Skeletal muscle satellite cell (primary cell): ENCODE data around the gene PANX2.

Experiments used
- H3K27me3 ChIP-seq: 2 replicates; pipeline ENCODE4 v1.7.0; 2013; ENCODE audit warnings: low read length; ENCODE audit not compliant: control insufficient read depth, insufficient read depth
- H3K36me3 ChIP-seq: 2 replicates; pipeline ENCODE4 v1.7.0; 2013; ENCODE audit warnings: mild to moderate bottlenecking, control low read depth, low read length; ENCODE audit not compliant: insufficient read depth
- H3K4me1 ChIP-seq: 2 replicates; pipeline ENCODE4 v1.7.0; 2013; ENCODE audit warnings: low read length; ENCODE audit not compliant: control insufficient read depth, insufficient read depth
- H3K4me2 ChIP-seq: 2 replicates; pipeline ENCODE4 v1.7.0; 2013; ENCODE audit warnings: mild to moderate bottlenecking, low read length
- H3K4me3 ChIP-seq: 2 replicates; pipeline ENCODE4 v1.7.0; 2013; ENCODE audit warnings: low read length
- H3K9ac ChIP-seq: 2 replicates; pipeline ENCODE4 v1.7.0; 2013; ENCODE audit warnings: mild to moderate bottlenecking, low read depth, low read length, moderate library complexity
- H3K9me3 ChIP-seq: replicated peaks from 2 replicates; pipeline ENCODE4 v1.7.0; 2013; ENCODE audit warnings: mild to moderate bottlenecking, control low read depth, low read length

PANX2 gene

DNA sequence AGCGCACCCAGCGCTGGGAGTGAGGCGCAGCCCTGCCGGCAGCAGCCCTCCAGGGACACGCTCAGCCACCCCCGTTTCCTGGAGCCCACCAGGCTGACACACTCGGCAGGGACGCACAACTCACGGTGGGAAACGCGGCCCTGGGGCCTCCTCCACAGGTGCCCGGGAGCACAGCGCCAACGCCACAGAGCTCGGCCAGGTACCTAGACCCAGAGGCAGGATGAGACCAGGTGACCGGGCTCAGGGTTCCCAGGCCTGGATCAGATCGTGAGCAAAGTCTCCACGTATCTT, 56.3 kb downstream of the PANX2 start:
- no peak overlapping the region for H3K4me2 ChIP-seq
- H3K9me3 ChIP-seq = no peaks in the 10 kb centered on the region
- H3K9ac ChIP-seq = no peak overlapping the region
- no peaks in the 10 kb centered on the region for H3K4me1 ChIP-seq
- H3K36me3 ChIP-seq = peaks cover 46% of the 10 kb centered on the region
- no peak overlapping the region for H3K4me3 ChIP-seq
- H3K27me3 ChIP-seq = no peaks in the 10 kb centered on the region

DNA sequence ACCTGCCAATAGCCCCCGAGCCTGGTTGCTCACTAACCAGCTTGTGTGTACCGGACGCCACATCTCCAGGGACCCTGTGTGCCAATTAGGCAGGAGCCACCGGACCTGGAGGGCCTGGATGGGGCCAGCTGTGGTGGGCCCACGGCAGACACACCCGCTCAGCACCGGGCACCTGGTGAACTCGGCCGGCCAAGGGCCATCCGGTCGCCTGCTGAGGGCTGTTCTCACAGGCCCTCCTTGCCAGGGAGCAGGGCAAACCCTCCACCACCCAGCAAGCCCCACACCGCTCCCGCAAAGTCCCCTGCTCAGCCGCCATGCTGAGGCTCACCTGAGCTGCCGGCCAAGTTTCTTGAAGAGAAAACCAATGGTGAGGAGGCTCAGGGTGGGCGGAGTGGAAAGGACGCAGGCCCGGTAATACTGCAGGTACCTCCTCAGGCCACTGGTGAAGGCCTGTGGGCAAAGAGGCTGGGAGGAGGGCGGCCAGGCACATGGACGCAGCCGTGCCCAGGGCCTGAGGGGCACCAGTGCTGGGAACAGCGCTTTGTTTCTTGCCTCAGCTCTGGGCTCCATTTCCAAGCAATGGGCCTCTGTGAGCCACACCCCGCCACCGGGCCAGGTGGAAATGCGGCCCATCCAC, 57.2 kb downstream of the PANX2 start:
- no peaks in the 10 kb centered on the region for H3K9me3 ChIP-seq
- H3K36me3 ChIP-seq = peaks cover 42% of the 10 kb centered on the region
- H3K4me3 ChIP-seq = no peak overlapping the region
- H3K9ac ChIP-seq = no peak overlapping the region
- H3K4me2 ChIP-seq = no peak overlapping the region
- no peaks in the 10 kb centered on the region for H3K27me3 ChIP-seq
- H3K4me1 ChIP-seq = no peaks in the 10 kb centered on the region

DNA sequence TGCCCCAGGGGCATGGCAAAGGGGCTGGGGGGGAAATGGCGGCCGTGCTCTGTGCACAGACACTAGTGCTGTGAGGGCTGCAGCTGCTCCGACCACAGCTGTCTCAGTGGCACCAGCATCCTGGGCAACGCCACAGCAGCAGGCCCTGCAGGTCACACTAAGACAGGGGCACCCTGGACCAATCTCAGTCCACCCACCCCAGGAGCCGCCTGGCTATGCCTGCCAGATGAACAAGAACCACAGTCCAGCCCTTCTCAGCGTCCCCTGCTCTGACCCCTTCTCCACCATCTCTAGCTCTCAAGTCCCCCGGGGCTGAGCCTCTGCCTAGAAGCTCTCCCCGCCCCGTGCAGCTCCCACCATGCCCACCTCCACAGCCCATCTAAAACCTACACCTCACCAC, 57.8 kb downstream of the PANX2 start:
- no peak overlapping the region for H3K4me3 ChIP-seq
- no peaks in the 10 kb centered on the region for H3K27me3 ChIP-seq
- no peak overlapping the region for H3K4me2 ChIP-seq
- H3K36me3 ChIP-seq = peaks cover 37% of the 10 kb centered on the region
- no peaks in the 10 kb centered on the region for H3K4me1 ChIP-seq
- no peak overlapping the region for H3K9ac ChIP-seq
- no peaks in the 10 kb centered on the region for H3K9me3 ChIP-seq

DNA sequence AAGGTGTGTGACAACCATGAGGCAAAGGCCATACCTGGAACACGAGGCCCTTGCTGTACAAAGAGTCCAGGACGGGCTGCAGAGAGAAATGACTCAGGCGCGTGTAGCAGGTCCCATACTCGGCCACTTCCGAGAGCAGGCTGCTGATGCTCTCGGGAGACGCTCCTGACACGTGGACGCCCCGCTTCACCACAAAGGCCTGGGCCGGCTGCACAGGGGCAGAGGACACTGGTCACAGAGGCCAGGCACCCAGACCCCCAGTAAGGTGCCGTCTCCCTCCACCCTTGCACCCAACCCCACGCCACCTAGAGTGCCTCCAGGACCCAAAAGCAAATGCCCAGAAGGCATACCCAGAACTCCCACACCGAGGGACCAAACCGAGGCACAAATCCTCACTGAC, 58.8 kb downstream of the PANX2 start:
- H3K9ac ChIP-seq = no peak overlapping the region
- no peaks in the 10 kb centered on the region for H3K27me3 ChIP-seq
- no peak overlapping the region for H3K4me3 ChIP-seq
- H3K9me3 ChIP-seq = no peaks in the 10 kb centered on the region
- H3K4me2 ChIP-seq = no peak overlapping the region
- no peaks in the 10 kb centered on the region for H3K4me1 ChIP-seq
- peaks cover 29% of the 10 kb centered on the region for H3K36me3 ChIP-seq
